ENCODE data around the gene MEA1. TPM values are rescaled to one million over a fixed set of nuclear protein-coding genes. Genes with fewer than 3 reads are reported as not detected.
A peak's percentile ranks its signal among the peaks of the same experiment; 100 is the strongest.
"Not testable (repeated sequence)": the region's sequence is repeated elsewhere in the genome, so short reads cannot be mapped to it uniquely, and the experiment has no call there.

The MEA1 gene
- total RNA-seq, 2 donors from 2014 or later, result 35.8 to 43.6 TPM

DNA sequence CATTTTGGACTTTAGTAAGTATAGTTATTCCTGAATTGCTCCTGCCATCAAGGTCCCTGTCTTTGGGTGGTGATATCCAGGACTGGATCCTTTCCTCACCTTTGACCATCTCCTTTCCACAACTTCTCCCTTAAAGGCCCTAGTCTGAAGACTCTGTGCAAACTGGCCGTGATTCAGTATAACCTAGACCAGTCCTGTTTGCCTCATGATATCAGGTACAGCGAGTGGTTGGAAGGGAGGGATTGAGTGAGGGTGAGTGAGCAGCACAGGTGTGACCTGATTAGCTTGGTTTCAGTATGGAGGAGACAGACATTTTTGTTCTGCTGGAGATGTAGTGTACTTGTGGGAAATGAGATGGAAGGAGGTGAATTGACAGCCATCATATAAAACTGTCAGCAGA, 5.4 kb upstream of the MEA1 start:
- intact Hi-C loops (cut with DNase I, micrococcal nuclease), result no loop called here
- ATAC-seq, result no peak

DNA sequence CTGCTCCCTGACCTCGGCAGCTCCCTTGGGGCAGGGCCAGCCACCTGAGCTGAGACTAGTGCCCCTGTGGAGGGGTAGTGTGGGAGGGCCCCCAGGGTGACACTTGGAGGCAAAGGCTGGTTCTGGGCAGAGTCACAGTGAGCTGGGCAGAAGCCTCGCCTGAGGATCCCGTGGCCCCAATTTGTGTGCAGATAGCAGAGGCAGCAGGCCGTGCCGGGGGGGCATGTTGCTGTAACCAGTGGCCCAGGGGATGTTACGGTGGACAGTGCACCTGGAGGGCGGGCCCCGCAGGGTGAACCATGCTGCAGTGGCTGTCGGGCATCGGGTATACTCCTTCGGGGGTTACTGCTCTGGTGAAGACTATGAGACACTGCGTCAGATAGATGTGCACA, 3.2 kb upstream of the MEA1 start:
- no peak for ATAC-seq
- intact Hi-C loops (cut with DNase I, micrococcal nuclease), result no loop called here
- DNase-seq, result no peak

More for the DNA sequence above, 5.4 kb upstream of the MEA1 start:
- no peak for DNase-seq

DNA sequence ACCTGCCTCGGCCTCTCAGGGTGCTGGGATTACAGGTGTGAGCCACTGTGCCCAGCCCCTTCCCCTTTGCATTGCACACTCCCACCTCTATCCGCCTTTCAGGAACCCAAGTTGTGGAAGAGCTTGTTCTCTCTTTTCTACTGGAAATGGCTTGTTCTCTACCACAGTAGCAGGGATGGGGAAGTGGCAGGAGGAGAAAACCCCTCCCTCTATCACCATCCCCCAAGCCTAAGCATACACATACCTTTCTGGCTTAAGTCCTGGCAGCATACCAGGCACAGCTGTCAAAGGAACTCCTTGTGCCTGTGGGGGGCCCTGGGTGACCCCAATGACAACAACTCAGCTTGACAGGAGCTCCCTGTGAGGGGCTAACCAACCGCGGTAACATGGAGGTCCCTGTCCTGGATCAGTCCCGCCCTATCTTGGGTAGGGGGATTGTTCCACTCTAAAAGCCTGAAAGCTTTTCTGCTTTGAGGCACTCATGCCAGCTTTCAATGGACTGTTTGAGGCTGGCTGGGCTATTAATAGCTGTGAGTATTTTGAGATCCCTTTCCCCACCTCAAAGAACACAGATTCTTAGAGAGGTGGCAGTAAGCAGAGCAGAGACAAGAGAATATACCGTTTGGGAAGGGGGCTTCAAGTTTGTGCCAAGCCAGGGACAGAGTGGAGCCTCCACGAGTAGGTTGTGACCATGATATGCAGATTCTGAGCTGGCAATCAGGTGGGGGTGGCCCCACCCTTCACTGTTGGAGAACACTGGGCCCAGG, 2.6 kb upstream of the MEA1 start:
- DNase-seq (no peak), ATAC-seq (no peak)
- intact Hi-C loops (cut with DNase I, micrococcal nuclease), result no loop called here

DNA sequence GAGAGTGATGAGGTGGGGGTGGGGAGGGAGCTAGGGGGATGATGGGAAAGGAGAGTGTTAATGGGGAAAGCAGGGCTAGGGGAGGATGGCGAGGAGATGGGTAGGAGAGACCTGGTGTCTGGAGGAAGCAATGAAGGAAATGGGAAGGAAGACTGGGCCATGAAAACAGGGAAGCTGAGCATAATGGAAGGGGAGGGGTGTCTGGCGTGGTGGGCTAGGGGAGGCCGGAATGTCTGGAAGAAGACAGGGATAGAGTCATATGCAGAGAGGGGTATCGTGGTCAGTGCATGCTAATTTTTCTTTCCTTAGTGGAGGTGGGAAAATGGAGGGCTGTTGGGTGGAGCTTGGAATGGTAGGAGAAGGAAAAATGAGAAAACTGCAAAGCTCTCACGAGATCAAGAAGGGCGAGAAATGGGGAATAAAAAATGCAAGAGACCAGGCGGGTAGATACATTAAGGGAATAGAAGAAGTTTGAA, 726 bp upstream of the MEA1 start:
- no peak for DNase-seq
- no peak for ATAC-seq
- intact Hi-C loops (cut with DNase I, micrococcal nuclease), result no loop called here

DNA sequence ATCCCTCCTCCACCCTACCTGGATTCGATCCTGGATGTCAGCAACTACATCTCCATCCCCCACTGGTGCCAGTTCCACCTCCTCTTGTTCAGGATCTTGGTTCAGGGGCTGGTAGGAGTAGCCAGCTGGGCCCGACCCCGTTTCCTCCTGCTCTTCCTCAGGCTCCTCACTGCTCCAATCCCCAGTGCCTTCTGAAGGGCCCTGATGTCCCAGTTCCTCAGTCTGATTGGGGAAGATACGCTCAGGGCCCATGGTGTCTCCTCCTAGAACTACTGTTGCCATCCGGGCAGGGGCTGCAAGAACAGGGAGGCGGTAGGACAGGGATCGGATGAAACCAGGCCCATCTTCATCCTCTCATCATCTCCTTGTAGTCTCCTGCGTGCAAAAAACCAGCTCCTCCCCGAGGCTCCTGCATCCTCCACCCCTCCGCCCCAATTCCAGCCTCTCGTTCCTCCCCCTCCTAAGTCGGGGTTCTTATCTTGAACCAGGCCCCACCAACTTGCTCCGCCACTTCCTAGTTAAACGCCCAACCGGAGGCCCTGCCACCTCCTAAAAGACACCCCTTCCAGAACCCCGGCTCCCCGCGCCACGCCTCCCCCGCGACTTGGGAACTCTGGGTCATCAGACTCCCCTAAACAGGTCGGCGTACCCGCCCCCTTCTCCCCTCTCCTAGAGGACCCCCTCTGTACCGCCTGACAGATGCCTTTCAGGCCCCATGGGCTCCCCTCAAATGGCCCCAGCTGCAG, 476 bp downstream of the MEA1 start:
- ATAC-seq, result peak; percentile 1
- intact Hi-C loops (cut with DNase I, micrococcal nuclease), result no loop called here
- DNase-seq, result no peak

DNA sequence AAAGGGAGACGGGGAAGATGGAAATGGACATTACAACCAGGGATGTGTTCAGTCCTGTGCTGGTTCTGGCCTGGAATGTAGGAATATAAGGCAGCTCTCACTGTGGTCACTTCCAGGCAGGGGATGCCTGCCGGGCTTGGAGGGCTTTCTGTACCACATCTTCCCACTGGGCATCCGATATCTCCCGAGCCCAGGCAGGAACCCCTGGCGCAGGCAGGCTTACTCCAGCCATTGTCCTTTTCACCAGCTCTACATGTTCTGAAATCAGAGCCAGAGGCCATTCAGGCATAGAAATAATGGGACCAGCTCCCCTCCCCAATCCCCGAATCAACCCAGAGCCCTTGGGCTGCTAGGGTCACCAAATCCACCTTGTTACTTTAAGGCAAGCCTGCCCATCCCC, 1.4 kb downstream of the MEA1 start:
- intact Hi-C loops (cut with DNase I, micrococcal nuclease), result no loop called here
- no peak for ATAC-seq

DNA sequence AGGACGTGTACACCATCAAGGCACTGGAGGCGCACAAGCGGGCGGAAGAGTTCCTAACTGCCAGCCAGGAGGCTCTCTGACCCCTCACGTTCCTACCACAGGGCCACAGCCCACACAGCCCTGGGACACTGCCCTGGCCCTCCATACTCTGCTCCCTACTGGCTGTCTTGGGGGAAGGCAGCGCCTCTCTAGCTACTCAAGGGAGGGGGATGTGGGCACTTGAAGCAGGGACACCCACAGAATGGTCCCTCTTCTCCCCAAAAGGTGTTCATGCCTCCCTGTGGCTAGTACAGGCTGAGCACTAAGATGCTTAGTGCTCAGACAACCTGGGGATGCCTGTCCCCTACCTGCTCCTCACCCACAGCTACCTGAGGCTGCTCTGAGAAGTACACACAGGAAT, 2.5 kb downstream of the MEA1 start:
- no peak for ATAC-seq
- no peak for DNase-seq
- intact Hi-C loops (cut with DNase I, micrococcal nuclease), result no loop called here

More for the DNA sequence above, 1.4 kb downstream of the MEA1 start:
- no peak for DNase-seq

DNA sequence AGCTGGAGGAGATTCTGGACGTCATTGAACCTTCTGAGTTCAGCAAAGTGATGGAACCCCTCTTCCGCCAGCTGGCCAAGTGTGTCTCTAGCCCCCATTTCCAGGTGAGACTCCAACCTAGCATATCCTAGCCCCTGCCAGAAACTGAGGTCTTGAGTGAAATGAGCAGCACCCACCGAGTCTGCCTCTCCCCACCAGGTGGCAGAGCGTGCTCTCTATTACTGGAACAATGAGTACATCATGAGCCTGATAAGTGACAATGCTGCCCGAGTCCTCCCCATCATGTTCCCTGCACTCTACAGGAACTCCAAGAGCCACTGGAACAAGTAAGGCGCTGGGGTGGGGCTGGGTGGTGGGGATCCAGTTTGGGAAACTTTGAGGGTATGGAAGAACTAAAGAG, 4.6 kb downstream of the MEA1 start:
- intact Hi-C loops (cut with DNase I, micrococcal nuclease), result loop anchor here in 1 of 2 donors (10.0 kb wide), 1 partner anchor 136 kb away; no protein-coding TSS in a partner anchor
- DNase-seq (peak in 1 of 2 donors; percentile 52), ATAC-seq (no peak)

DNA sequence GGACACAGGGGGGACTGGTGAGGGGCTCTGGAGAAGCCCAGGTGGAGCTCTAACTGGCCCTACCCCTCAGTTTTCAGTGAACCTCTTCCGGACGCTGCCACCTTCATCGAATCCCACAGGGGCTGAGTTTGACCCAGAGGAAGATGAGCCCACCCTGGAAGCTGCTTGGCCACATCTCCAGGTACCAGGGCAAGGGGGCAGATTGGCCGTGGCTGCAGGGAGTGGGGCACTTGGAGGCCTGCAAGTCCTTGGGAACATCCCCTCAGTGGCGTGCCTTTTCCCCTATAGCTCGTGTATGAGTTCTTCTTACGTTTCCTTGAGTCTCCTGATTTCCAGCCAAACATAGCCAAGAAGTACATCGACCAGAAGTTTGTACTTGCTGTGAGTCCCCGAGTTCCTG, 6.6 kb downstream of the MEA1 start:
- ATAC-seq, result no peak

DNA sequence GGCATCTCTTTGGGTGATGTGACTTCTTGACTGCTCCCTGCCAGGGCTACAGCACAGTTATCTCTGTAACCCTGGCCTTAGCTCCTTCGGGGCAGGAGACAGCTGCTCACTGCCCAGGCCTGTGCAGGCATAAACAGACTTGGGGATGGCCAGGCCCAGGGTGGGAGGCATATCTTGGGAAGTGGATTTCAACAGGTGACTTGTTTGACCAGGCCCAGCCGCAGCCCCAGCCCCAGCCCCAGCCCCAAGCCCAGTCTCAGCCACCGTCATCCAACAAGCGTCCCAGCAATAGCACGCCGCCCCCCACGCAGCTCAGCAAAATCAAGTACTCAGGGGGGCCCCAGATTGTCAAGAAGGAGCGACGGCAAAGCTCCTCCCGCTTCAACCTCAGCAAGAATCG, 7.5 kb downstream of the MEA1 start:
- intact Hi-C loops (cut with DNase I, micrococcal nuclease), result loop anchor here in 1 of 2 donors (10.0 kb wide), 1 partner anchor 139 kb away; no protein-coding TSS in a partner anchor
- DNase-seq (no peak), ATAC-seq (no peak)

More for the DNA sequence above, 6.6 kb downstream of the MEA1 start:
- DNase-seq, result no peak
- intact Hi-C loops (cut with DNase I, micrococcal nuclease), result loop anchor here in 1 of 2 donors (10.0 kb wide), 1 partner anchor 138 kb away; no protein-coding TSS in a partner anchor

DNA sequence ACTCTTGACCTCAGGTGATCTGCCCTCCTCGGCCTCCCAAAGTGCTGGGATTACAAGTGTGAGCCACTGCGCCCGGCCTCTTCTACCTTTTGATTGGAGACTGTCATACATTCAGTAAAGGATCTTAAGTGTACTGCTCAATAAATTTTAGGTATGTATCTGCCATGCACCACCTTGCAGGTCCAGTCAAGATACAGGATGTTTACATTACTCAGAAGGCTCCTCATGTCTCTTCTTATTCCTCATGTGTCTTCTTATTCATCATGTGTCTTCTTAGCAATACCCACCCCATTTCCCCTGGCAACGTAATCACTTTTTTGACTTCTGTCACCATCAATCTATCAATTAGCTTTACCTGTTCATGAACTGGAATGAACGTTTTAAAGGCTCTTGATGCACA, 7.9 kb downstream of the MEA1 start:
- no peak for ATAC-seq
- DNase-seq, result no peak
- intact Hi-C loops (cut with DNase I, micrococcal nuclease), result loop anchor here in 1 of 2 donors (10.0 kb wide), 1 partner anchor 139 kb away; no protein-coding TSS in a partner anchor

DNA sequence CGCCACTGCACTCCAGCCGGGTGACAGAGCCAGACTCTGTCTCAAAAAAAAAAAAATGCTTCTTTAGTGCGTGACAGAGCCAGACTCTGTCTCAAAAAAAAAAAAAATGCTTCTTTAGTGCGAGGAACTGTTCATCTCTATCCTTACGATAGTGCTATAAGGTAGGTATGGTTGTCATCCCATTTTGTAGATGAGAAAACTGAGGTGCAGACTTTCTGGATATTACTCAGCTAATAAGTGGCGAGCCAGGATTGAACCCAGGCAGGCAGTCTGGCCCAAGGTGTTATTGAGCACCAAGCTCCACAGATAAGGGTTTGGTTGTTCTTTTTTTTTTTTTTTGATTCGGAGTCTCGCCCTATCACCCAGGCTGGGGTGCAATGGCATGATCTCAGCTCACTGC, 11.9 kb downstream of the MEA1 start:
- intact Hi-C loops (cut with DNase I, micrococcal nuclease), result loop anchor here in 1 of 2 donors (10.0 kb wide), 1 partner anchor 143 kb away; no protein-coding TSS in a partner anchor
- DNase-seq (no peak), ATAC-seq (no peak)

DNA sequence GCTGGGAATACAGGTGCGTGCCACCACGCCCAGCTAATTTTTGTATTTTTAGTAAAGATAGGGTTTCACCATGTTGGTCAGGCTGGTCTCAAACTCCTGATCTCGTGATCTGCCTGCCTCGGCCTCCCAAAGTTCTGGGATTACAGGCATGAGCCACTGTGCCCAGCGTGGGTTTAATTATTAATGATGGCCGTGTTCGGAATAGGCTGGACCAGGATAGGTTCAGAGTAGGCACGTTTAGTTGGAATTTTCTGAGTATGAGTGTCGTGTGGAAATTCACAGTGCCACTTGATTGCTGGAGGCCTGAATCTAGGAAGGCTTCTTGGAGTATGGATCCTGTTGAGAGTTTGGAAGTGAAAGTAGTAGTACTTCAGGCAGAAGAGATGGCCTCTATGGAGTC, 15.5 kb downstream of the MEA1 start:
- DNase-seq; intact Hi-C loops (cut with DNase I, micrococcal nuclease); ATAC-seq: not testable (repeated sequence)

DNA sequence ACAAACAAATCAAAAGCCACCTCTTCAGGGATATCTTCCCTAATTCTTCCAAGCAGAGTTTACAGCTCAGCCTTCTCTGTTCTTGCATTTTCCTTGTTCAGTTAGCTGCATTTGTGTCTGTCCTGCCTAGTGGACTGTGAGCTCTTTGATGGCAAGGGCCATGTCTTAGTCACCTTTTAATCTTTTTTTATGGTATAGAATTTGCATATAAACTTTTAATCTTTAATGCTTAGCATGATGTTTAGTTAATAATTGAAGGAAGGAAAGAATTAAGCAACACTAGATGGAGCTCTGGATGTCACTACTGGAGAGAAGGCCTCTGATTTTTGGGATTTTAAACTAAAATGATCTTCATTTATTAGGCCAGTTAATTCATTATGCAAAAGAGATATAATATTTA, 17.2 kb downstream of the MEA1 start:
- ATAC-seq, result peak; percentile 93
- DNase-seq, result no peak
- intact Hi-C loops (cut with DNase I, micrococcal nuclease), result no loop called here

DNA sequence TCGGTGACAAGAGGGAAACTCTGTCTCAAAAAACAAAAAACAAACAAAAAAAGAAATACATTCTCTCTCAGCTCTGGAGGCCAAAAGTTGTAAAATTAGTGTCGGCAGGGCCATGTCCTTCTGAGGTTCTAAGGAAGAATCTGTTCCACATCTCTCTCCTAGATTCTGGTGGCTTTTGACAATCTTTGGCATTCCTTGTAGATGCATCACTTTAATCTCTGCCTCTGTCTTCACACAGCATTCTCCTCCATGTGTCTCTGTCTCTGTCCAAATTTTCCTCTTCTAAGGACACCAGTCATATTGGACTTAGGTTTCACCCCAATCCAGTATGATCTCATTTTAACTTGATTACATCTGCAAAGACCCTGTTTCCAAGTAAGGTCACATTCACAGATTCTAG, 20.3 kb downstream of the MEA1 start:
- no peak for ATAC-seq

DNA sequence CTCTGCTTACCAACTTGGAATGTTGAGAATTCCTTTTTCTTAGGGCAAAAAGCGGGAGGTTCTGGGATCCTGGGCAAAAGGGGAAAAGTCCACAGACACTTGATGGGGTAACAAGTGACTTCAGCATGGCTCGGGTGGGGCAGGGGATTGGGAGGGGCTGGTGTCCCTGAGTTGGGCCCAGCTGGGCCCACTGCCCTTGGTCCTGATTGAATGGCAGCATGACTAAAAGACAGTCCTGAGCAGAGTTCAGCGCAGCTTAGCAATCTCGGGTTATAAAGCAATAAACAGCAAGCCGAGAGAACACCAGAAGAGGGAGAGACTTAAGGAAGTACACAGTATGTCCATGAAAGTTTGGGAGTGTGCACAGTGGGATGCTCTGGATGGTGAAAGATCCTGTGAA, 23.8 kb downstream of the MEA1 start:
- intact Hi-C loops (cut with DNase I, micrococcal nuclease), result no loop called here
- ATAC-seq (peak; percentile 95), DNase-seq (peak; percentile 53 to 72)

More for the DNA sequence above, 20.3 kb downstream of the MEA1 start:
- intact Hi-C loops (cut with DNase I, micrococcal nuclease), result no loop called here
- DNase-seq, result no peak

DNA sequence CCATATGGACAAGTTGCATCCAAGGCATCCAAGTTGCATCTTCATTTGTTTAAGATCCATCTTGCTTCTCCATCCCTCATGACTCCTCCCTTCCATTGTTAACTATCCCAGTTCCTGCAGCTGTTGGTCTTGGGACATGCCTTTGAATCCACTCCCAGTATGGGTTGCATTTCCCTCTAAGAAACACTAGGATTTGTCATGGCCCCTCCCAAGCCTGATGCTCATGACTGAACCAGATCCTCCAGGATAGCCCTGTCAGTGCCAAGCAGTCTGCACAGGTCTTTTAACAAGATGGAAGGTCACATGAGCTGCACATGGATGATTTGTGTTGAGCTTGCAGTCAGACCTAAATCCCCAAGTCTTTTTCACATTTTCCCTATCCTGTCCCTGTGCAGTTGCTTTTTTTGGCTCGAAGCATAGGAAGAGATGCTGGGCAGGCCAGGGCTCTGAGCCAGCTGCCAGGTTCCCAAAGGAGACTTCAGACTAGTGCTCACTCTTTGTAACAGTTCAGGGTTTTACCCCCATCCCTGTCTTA, 25.2 kb downstream of the MEA1 start:
- DNase-seq, result no peak
- intact Hi-C loops (cut with DNase I, micrococcal nuclease), result no loop called here
- ATAC-seq, result no peak

DNA sequence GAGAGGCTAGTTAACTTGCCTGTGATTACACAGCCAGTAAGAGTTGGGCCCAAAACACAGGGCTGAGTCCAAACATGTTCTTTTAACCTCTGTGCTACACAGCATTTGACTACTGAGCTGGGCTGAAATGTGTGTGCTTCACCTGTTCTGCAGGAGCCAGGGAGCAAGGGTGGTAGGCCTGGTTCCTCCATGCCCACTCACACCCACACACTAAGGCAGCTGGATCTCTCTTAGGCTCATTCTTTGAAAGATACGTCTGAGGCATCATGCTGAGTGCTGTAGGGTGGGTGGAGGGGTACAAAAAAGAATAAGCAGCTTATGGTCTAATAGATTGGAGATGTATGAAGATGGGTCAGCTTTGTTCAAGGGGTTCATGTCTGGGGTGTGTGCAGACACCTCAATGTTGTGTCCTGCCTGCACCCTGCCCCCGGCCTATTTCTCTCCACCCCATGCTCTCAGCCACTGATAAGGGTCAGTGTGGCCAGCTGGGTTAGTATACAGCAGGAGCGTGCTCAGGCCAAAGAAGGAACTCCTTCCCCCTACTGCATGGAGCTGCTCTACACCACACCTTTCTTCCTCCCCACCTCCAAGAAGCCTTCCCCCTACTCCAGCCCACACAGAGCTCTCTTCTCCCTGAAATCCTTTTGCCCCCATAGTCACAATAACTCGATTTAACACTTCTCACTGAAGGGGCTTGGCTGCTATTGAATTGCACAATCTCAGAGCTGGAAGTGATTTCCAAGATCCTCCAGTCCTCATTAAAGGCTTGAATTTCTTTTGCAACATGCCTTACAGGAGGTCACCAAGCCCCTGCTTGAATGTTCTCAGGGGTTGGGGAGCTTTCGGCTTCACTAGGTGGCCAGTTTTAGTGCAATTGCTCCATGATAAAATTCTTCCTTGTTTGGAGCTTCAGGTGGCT, 26.0 kb downstream of the MEA1 start:
- intact Hi-C loops (cut with DNase I, micrococcal nuclease), result no loop called here
- DNase-seq, result no peak
- no peak for ATAC-seq
